Measurements from ENCODE around the gene PCGF5. TPM values are rescaled to one million over a fixed set of nuclear protein-coding genes. Genes with fewer than 3 reads are reported as not detected.

PCGF5 gene
- total and polyA plus RNA-seq, 4 donors = 18.9 to 55.5 (median 32.2) TPM

DNA sequence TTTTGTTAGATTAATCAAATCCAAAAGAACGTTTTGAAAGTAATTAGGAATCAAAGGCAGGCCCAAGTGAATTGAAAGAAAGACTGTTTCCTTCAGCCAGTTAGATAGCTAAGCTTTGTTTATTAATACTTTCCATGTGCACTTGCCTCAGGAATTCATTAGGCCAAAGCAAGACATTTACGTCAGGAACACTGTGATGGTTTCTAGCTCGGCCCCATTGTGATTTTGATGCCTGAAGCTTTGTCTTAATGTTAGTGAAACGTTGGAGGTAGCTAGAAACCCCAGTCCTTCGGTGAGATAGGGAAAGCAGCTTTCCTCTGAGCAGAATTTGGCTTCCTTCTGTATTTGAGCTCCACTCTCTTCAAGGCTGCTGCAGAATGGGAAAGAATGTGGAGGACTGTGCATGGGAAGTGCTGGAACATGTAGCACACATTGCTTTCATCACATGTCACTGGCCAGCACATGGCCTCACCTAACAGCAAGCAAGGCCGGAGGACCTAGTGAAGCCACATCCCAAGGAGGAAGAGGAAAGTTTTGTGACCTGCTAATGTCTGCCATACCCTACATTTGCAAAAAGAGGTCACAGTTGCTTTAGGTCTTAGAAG lies 64.1 kb downstream of the PCGF5 start (continued):
- TF ChIP-seq, protein P1, sequence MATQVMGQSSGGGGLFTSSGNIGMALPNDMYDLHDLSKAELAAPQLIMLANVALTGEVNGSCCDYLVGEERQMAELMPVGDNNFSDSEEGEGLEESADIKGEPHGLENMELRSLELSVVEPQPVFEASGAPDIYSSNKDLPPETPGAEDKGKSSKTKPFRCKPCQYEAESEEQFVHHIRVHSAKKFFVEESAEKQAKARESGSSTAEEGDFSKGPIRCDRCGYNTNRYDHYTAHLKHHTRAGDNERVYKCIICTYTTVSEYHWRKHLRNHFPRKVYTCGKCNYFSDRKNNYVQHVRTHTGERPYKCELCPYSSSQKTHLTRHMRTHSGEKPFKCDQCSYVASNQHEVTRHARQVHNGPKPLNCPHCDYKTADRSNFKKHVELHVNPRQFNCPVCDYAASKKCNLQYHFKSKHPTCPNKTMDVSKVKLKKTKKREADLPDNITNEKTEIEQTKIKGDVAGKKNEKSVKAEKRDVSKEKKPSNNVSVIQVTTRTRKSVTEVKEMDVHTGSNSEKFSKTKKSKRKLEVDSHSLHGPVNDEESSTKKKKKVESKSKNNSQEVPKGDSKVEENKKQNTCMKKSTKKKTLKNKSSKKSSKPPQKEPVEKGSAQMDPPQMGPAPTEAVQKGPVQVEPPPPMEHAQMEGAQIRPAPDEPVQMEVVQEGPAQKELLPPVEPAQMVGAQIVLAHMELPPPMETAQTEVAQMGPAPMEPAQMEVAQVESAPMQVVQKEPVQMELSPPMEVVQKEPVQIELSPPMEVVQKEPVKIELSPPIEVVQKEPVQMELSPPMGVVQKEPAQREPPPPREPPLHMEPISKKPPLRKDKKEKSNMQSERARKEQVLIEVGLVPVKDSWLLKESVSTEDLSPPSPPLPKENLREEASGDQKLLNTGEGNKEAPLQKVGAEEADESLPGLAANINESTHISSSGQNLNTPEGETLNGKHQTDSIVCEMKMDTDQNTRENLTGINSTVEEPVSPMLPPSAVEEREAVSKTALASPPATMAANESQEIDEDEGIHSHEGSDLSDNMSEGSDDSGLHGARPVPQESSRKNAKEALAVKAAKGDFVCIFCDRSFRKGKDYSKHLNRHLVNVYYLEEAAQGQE (IDR thresholded peaks at IDR 0.05) = no peak
- TF ChIP-seq, protein P2, sequence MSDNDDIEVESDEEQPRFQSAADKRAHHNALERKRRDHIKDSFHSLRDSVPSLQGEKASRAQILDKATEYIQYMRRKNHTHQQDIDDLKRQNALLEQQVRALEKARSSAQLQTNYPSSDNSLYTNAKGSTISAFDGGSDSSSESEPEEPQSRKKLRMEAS (IDR thresholded peaks at IDR 0.05) = no peak
- TF ChIP-seq EGR1 (IDR thresholded peaks at IDR 0.05; ENCODE audit: low read depth in 2 of 2) (no peak), NR2F2 (IDR thresholded peaks at IDR 0.05) (no peak), HNF4G (IDR thresholded peaks at IDR 0.05) (no peak)
- TF ChIP-seq, protein P3, sequence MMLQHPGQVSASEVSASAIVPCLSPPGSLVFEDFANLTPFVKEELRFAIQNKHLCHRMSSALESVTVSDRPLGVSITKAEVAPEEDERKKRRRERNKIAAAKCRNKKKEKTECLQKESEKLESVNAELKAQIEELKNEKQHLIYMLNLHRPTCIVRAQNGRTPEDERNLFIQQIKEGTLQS (IDR thresholded peaks at IDR 0.05) = no peak

DNA sequence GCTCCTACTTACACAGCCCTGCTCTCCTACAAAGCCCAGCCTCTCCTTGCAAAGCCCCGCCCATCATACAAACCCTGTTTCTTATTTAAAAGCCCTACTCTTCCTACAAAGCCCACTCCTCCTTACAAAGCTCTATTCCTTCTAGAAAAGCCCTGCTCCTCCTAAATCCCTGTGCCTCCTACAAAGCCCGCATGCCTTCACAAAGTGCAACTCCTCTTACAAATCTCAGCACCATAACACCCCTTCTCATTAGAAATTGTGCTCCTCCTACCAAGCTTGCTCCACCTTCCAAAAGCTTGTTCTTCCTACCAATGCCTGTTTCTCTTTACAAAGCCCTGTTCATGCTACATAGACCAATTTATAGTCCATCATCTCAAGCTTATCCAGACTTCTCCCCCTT lies 66.1 kb downstream of the PCGF5 start:
- no peak for TF ChIP-seq GABPA (IDR thresholded peaks at IDR 0.05 in 1 of 2, conservative IDR thresholded peaks at IDR 0.05 in 1 of 2)
- no peak for TF ChIP-seq YY1 (IDR thresholded peaks at IDR 0.05)
- TF ChIP-seq JUND (IDR thresholded peaks at IDR 0.05) = no peak
- TF ChIP-seq, protein P2 (IDR thresholded peaks at IDR 0.05) = no peak
- no peak for TF ChIP-seq HNF4G (IDR thresholded peaks at IDR 0.05)
- TF ChIP-seq NR2F2 (IDR thresholded peaks at IDR 0.05) = no peak
- no peak for TF ChIP-seq SP1 (IDR thresholded peaks at IDR 0.05)
- TF ChIP-seq TAF1 (conservative IDR thresholded peaks at IDR 0.05) = no peak
- no peak for TF ChIP-seq FOXA2 (IDR thresholded peaks at IDR 0.05)
- TF ChIP-seq, protein P4, sequence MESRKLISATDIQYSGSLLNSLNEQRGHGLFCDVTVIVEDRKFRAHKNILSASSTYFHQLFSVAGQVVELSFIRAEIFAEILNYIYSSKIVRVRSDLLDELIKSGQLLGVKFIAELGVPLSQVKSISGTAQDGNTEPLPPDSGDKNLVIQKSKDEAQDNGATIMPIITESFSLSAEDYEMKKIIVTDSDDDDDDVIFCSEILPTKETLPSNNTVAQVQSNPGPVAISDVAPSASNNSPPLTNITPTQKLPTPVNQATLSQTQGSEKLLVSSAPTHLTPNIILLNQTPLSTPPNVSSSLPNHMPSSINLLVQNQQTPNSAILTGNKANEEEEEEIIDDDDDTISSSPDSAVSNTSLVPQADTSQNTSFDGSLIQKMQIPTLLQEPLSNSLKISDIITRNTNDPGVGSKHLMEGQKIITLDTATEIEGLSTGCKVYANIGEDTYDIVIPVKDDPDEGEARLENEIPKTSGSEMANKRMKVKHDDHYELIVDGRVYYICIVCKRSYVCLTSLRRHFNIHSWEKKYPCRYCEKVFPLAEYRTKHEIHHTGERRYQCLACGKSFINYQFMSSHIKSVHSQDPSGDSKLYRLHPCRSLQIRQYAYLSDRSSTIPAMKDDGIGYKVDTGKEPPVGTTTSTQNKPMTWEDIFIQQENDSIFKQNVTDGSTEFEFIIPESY (IDR thresholded peaks at IDR 0.05) = no peak
- TF ChIP-seq, protein P3 (IDR thresholded peaks at IDR 0.05) = no peak
- TF ChIP-seq, protein P1 (IDR thresholded peaks at IDR 0.05) = no peak
- TF ChIP-seq RXRA (IDR thresholded peaks at IDR 0.05) = no peak
- no peak for TF ChIP-seq RAD21 (IDR thresholded peaks at IDR 0.05)
- Histone ChIP-seq H3K27ac (ENCODE audit: low read depth in 1 of 2, low read length in 2 of 2) (no peak overlapping the region), H3K4me3 (ENCODE audit: low read depth in 1 of 3, low read length in 3 of 3) (no peak overlapping the region), H3K9ac (ENCODE audit: low read depth in 1 of 2, low read length in 2 of 2) (no peak overlapping the region), H3K4me1 (ENCODE audit: control insufficient read depth in 4 of 4, insufficient read depth in 4 of 4, low read length in 3 of 4) (no peaks in the 10 kb centered on the region), H3K36me3 (ENCODE audit: control insufficient read depth in 4 of 4, insufficient read depth in 3 of 4, low read depth in 1 of 4, low read length in 3 of 4) (no peaks in the 10 kb centered on the region), H3K27me3 (ENCODE audit: control insufficient read depth in 4 of 4, insufficient read depth in 4 of 4, low read length in 3 of 4) (no peaks in the 10 kb centered on the region), H3K9me3 (ENCODE audit: control insufficient read depth in 4 of 4, low read length in 3 of 4) (no peaks in the 10 kb centered on the region)
- WGBS = 84% methylated on average over 2 of the region's 2 CpGs
- no peak for DNase-seq (ENCODE audit: low spot score)

All from liver (tissue), 9 donors.